Endothelial cell of hepatic sinusoid (primary cell): ENCODE data around the gene MIAT.

Experiments used
- in situ Hi-C: cut with HindIII; loops from 2 replicates; pipeline ENCODE4 v1.10.0; 2017; ENCODE audit warnings: low sequenced_read_pairs

Gene MIAT

GRCh38 chr22:26665813-26666231, 8.4 kb downstream of the MIAT start:
- in situ Hi-C loops = no loop called here

GRCh38 chr22:26667140-26667539, 9.8 kb downstream of the MIAT start:
- in situ Hi-C loops = no loop called here

- in situ Hi-C loops = no loop called here
Observed at GRCh38 chr22:26669060-26669481, 11.7 kb downstream of the MIAT start.

- in situ Hi-C loops = no loop called here
Observed at GRCh38 chr22:26670459-26670858, 13.1 kb downstream of the MIAT start.

GRCh38 chr22:26671317-26672059, 14.1 kb downstream of the MIAT start:
- in situ Hi-C loops = no loop called here

- in situ Hi-C loops = no loop called here
Observed at GRCh38 chr22:26672060-26672471, 14.7 kb downstream of the MIAT start.

- in situ Hi-C loops = no loop called here
Observed at GRCh38 chr22:26672590-26673468, 15.4 kb downstream of the MIAT start.

- in situ Hi-C loops = no loop called here
Observed at GRCh38 chr22:26673486-26673885, 16.1 kb downstream of the MIAT start.

GRCh38 chr22:26674211-26675190, 17.1 kb downstream of the MIAT start:
- in situ Hi-C loops = no loop called here

- in situ Hi-C loops = no loop called here
Observed at GRCh38 chr22:26675687-26676268, 18.4 kb downstream of the MIAT start.

- in situ Hi-C loops = no loop called here
Observed at GRCh38 chr22:26677217-26677616, 19.8 kb downstream of the MIAT start.

GRCh38 chr22:26679003-26679629, 21.7 kb downstream of the MIAT start:
- in situ Hi-C loops = no loop called here

GRCh38 chr22:26680485-26680884, 23.1 kb downstream of the MIAT start:
- in situ Hi-C loops = loop anchor here (5.0 to 10.0 kb wide), 2 partner anchors 67 to 144 kb away; no protein-coding TSS in a partner anchor

- in situ Hi-C loops = loop anchor here (5.0 to 10.0 kb wide), 2 partner anchors 66 to 143 kb away; no protein-coding TSS in a partner anchor
Observed at GRCh38 chr22:26681395-26681821, 24.0 kb downstream of the MIAT start.

- in situ Hi-C loops = loop anchor here (5.0 to 10.0 kb wide), 2 partner anchors 63 to 141 kb away; no protein-coding TSS in a partner anchor
Observed at GRCh38 chr22:26684168-26684567, 26.8 kb downstream of the MIAT start.

GRCh38 chr22:26685601-26686000, 28.2 kb downstream of the MIAT start:
- in situ Hi-C loops = loop anchor here (10.0 kb wide), 1 partner anchor 139 kb away; no protein-coding TSS in a partner anchor

GRCh38 chr22:26687439-26687838, 30.1 kb downstream of the MIAT start:
- in situ Hi-C loops = loop anchor here (10.0 kb wide), 1 partner anchor 137 kb away; no protein-coding TSS in a partner anchor

- in situ Hi-C loops = loop anchor here (10.0 kb wide), 1 partner anchor 135 kb away; no protein-coding TSS in a partner anchor
Observed at GRCh38 chr22:26689513-26690301, 32.3 kb downstream of the MIAT start.
